ENCODE results near the gene AP5Z1. TPM values are rescaled to one million over a fixed set of nuclear protein-coding genes. Genes with fewer than 3 reads are reported as not detected.
A peak's percentile ranks its signal among the peaks of the same experiment; 100 is the strongest.

The AP5Z1 gene, protein sequence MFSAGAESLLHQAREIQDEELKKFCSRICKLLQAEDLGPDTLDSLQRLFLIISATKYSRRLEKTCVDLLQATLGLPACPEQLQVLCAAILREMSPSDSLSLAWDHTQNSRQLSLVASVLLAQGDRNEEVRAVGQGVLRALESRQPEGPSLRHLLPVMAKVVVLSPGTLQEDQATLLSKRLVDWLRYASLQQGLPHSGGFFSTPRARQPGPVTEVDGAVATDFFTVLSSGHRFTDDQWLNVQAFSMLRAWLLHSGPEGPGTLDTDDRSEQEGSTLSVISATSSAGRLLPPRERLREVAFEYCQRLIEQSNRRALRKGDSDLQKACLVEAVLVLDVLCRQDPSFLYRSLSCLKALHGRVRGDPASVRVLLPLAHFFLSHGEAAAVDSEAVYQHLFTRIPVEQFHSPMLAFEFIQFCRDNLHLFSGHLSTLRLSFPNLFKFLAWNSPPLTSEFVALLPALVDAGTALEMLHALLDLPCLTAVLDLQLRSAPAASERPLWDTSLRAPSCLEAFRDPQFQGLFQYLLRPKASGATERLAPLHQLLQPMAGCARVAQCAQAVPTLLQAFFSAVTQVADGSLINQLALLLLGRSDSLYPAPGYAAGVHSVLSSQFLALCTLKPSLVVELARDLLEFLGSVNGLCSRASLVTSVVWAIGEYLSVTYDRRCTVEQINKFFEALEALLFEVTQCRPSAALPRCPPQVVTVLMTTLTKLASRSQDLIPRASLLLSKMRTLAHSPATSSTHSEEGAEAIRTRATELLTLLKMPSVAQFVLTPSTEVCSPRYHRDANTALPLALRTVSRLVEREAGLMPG
- 64.7 and 66.8 TPM in 2 replicates for total RNA-seq (2022)
- Bru-seq, nascent RNA: percentile 64 among the genes with signal in this experiment
- percentile 72 among the genes with signal in this experiment for BruChase-seq, experiment 1, labeled RNA remaining after a 2-hour chase
- BruChase-seq, experiment 2, labeled RNA remaining after a 6-hour chase: percentile 74 among the genes with signal in this experiment
- long read RNA-seq, transcript AP5Z1-201 (17 exons, 2,889 nt): major isoform, 27 of 86 reads
- long read RNA-seq, partial matches to known transcripts: 29 of 86 reads
- long read RNA-seq, other reads (novel, unspliced or antisense): 29 of 86 reads

DNA sequence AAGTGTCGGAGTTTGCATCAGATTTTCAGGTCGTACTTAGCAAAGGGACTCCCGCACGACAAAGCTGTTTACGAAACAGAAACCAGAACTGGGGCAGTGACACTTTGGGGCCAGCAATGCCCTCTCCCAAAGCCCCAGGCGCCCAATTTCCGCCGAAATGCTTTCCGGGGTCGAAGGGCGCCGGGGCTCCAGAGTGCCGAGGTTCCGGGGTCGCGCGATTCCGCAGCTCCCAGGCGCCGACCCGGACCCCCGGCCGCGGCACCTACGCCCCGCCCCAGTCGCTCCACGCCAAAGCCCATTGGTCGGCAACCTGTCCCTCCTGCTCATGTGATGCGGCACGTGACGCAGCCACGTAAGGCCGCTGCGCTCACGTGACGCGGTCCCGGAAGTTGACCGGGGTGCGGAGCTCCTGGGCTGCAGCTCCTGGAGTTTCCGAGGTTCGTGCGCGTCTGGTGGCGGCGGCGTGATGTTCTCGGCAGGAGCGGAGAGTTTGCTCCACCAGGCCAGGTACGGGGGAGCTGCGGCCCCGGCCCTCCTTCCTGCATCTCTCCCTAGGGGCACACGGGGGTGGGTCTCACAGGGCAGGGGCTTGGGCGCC lies at the start of gene AP5Z1:
AP5Z1 (plus strand) TSS at position 374 of the 598 bp plus-strand sequence; CDS start at position 467, 93 bp downstream.
- Mint-ChIP-seq H3K4me3 (ENCODE audit: unreplicated experiment) (peak within 1 kb of the TSS; percentile 93), H3K9me3 (ENCODE audit: unreplicated experiment) (no peaks in the 10 kb centered on the region), H3K36me3 (ENCODE audit: insufficient read depth, unreplicated experiment) (peaks cover 31% of the 10 kb centered on the region), H3K4me1 (ENCODE audit: low read depth, unreplicated experiment) (peaks cover 13% of the 10 kb centered on the region), H3K27ac (ENCODE audit: unreplicated experiment) (peak within 1 kb of the TSS; percentile 97), H3K27me3 (ENCODE audit: insufficient read depth, unreplicated experiment) (no peaks in the 10 kb centered on the region)
- Histone ChIP-seq H3K27me3 (replicated peaks; ENCODE audit: control insufficient read depth, insufficient read depth, low read length) (no peaks in the 10 kb centered on the region), H3K36me3 (ENCODE audit: control insufficient read depth, insufficient read depth, low read length) (no peaks in the 10 kb centered on the region), H3K4me3 (ENCODE audit: low read depth, low read length) (peak within 1 kb of the TSS; percentile 96), H3K9me3 (no peaks in the 10 kb centered on the region), H3K4me1 (0 out of 2 replicates have a peak, but pooled peaks cover 11% of the 10 kb centered on the region)
- intact Hi-C loops (cut with micrococcal nuclease; ENCODE audit: unreplicated experiment): no loop called here
- peak; percentile 95 to 96 for DNase-seq
- no TSS peak for BruUV-seq (replicated peaks)
- peak in 1 of 2 experiments; percentile 6 for TF ChIP-seq CTCF (IDR thresholded peaks at IDR 0.05; ENCODE audit: insufficient read depth in 1 of 2, low read depth in 1 of 2, low read length in 1 of 2, severe bottlenecking in 1 of 2, unreplicated experiment in 1 of 2)
- ChIA-PET CTCF (interaction anchor here (0.8 to 1.1 kb wide), 2 partner anchors 23 to 199 kb away, joined by 3 to 4 read pairs; no protein-coding TSS in a partner anchor), POLR2A (interaction anchor here (0.6 to 1.6 kb wide), 14 partner anchors 8 to 972 kb away, joined by 3 to 18 read pairs (median 4); no protein-coding TSS in a partner anchor)

DNA sequence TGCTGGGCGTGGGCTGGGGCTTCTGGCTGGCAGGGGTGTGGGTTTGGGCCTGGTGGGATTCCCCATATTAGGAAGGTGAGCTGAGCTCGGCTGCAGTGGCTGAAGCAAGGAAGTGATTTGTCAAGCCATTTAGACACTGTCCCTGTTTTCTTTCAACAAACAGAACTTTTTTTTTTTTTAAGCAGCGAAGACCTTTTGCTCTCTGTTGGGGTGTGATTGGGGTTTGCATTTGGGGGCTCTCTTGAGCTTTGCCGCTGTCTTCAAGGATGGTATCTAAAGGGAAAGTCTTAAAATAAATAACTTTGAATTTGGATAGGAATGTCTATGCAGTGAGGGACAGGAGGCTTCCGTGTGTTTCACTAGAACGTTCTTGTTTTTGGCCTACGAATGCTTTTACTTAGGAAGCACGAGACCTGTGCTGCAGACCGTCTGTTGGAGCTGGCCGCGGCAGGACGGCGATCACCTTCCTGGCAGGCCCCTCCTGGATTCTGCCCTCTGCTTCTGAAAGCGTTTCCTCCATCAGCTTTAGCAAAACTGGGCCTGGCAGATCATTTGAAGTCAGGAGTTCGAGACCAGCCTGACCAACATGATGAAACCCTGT lies 49.5 kb upstream of the AP5Z1 start:
- no peak overlapping the region for H3K4me3 Mint-ChIP-seq (ENCODE audit: unreplicated experiment)
- H3K9me3 Mint-ChIP-seq (ENCODE audit: unreplicated experiment): no peaks in the 10 kb centered on the region
- intact Hi-C loops (cut with micrococcal nuclease; ENCODE audit: unreplicated experiment): no loop called here
- H3K27ac Mint-ChIP-seq (ENCODE audit: unreplicated experiment): peak overlapping the region; percentile 12
- no peak for TF ChIP-seq CTCF (IDR thresholded peaks at IDR 0.05; ENCODE audit: insufficient read depth in 1 of 2, low read depth in 1 of 2, low read length in 1 of 2, severe bottlenecking in 1 of 2, unreplicated experiment in 1 of 2)
- POLR2A ChIA-PET: no interaction called here
- CTCF ChIA-PET: no interaction called here
- Histone ChIP-seq H3K9me3 (no peaks in the 10 kb centered on the region), H3K27me3 (replicated peaks; ENCODE audit: control insufficient read depth, insufficient read depth, low read length) (no peaks in the 10 kb centered on the region), H3K4me3 (ENCODE audit: low read depth, low read length) (no peak overlapping the region), H3K4me1 (no peaks in the 10 kb centered on the region), H3K36me3 (ENCODE audit: control insufficient read depth, insufficient read depth, low read length) (no peaks in the 10 kb centered on the region; the same call in 1 of the 2 replicates)
- H3K4me1 Mint-ChIP-seq (ENCODE audit: low read depth, unreplicated experiment): no peaks in the 10 kb centered on the region
- BruUV-seq (replicated peaks): no TSS peak
- H3K27me3 Mint-ChIP-seq (ENCODE audit: insufficient read depth, unreplicated experiment): no peaks in the 10 kb centered on the region
- no peak for DNase-seq
- peaks cover 54% of the 10 kb centered on the region for H3K36me3 Mint-ChIP-seq (ENCODE audit: insufficient read depth, unreplicated experiment)

Measured in Caco-2 (cell line).